HCT116 (cell line): ENCODE results near the gene LYRM1.

Source experiments
- EGR1 ChIP-seq: IDR thresholded peaks from 2 replicates; pipeline ENCODE4 v1.6.1; 2012; ENCODE audit warnings: low read depth
- FOSL1 ChIP-seq: IDR thresholded peaks from 2 replicates; pipeline ENCODE4 v1.6.1; 2012; ENCODE audit warnings: low read depth
- POLR2A ChIP-seq: IDR thresholded peaks from 2 replicates; pipeline ENCODE4 v1.7.0; 2011; ENCODE audit warnings: borderline replicate concordance; ENCODE audit not compliant: insufficient read depth, insufficient read length; ENCODE audit errors: extremely low read depth
- POLR2AphosphoS5 ChIP-seq: IDR thresholded peaks from 2 replicates; pipeline ENCODE4 v1.6.1; 2011; ENCODE audit warnings: mild to moderate bottlenecking, low read depth, low read length, moderate library complexity
- RAD21 ChIP-seq: IDR thresholded peaks from 2 replicates; pipeline ENCODE4 v1.6.1; 2012; ENCODE audit warnings: low read depth, mild to moderate bottlenecking
- SIN3A ChIP-seq: IDR thresholded peaks from 2 replicates; pipeline ENCODE4 v1.6.1; 2012; ENCODE audit warnings: low read depth
- SP1 ChIP-seq: IDR thresholded peaks from 2 replicates; pipeline ENCODE4 v1.6.1; 2012; ENCODE audit warnings: low read depth
- SRF ChIP-seq: IDR thresholded peaks from 2 replicates; pipeline ENCODE4 v1.6.1; 2012; ENCODE audit warnings: low read depth
- TCF7L2 ChIP-seq: IDR thresholded peaks from 2 replicates; pipeline ENCODE4 v1.7.0; 2011; ENCODE audit warnings: borderline replicate concordance, inconsistent platforms; ENCODE audit not compliant: insufficient read depth, insufficient read length; ENCODE audit errors: extremely low read depth
- TF ChIP-seq, protein P1 (sequence below), 3 experiments: fragments of 200-600 bp in 1 of 3; sonication (generic) in 1 of 3; IDR thresholded peaks in 2 of 3; conservative IDR thresholded peaks in 1 of 3; 2 replicates each; pipeline ENCODE4 v1.5.1; 2012 to 2017; ENCODE audit warnings: low read depth in 2 of 3, low read length in 2 of 3, antibody characterized with exemption in 1 of 3, borderline replicate concordance in 1 of 3, control low read depth in 1 of 3, mild to moderate bottlenecking in 1 of 3, mixed read lengths in 1 of 3, mixed run types in 1 of 3, moderate library complexity in 1 of 3; ENCODE audit not compliant: insufficient read depth in 1 of 3
- TF ChIP-seq, protein P2 (sequence below): IDR thresholded peaks from 2 replicates; pipeline ENCODE4 v1.6.1; 2012

DNA sequence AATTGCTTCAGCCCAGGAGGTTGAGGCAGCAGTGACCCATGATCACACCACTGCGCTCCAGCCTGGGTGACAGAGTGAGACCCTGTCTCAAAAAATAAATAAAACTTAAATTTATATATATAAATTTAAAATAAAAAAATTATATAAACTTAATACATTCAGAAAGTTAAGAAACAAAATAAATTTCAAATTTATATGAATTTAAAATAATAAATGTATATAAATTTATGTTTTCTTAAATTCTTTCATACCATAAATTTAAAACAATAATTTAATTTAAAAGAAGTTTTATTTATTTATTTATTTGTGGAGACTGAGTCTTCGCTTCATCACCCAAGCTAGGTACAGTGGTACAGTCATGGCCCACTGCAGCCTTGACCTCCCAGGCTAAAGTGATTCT is 20.2 kb downstream of the LYRM1 start:
- TF ChIP-seq, protein P1, sequence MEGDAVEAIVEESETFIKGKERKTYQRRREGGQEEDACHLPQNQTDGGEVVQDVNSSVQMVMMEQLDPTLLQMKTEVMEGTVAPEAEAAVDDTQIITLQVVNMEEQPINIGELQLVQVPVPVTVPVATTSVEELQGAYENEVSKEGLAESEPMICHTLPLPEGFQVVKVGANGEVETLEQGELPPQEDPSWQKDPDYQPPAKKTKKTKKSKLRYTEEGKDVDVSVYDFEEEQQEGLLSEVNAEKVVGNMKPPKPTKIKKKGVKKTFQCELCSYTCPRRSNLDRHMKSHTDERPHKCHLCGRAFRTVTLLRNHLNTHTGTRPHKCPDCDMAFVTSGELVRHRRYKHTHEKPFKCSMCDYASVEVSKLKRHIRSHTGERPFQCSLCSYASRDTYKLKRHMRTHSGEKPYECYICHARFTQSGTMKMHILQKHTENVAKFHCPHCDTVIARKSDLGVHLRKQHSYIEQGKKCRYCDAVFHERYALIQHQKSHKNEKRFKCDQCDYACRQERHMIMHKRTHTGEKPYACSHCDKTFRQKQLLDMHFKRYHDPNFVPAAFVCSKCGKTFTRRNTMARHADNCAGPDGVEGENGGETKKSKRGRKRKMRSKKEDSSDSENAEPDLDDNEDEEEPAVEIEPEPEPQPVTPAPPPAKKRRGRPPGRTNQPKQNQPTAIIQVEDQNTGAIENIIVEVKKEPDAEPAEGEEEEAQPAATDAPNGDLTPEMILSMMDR (IDR thresholded peaks at IDR 0.05 in 2 of 3, conservative IDR thresholded peaks at IDR 0.05 in 1 of 3; ENCODE audit: borderline replicate concordance in 1 of 3, insufficient read depth in 1 of 3, low read depth in 2 of 3, low read length in 2 of 3), result no peak
- TF ChIP-seq SIN3A (no peak), POLR2AphosphoS5 (no peak), POLR2A (no peak), SRF (no peak), RAD21 (no peak), EGR1 (no peak), SP1 (no peak), TCF7L2 (no peak), FOSL1 (no peak)
- TF ChIP-seq, protein P2, sequence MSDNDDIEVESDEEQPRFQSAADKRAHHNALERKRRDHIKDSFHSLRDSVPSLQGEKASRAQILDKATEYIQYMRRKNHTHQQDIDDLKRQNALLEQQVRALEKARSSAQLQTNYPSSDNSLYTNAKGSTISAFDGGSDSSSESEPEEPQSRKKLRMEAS, result no peak
